GM23248 (cell line): Measurements from ENCODE around the gene MTCL1.

ENCODE experiments used
- EZH2 ChIP-seq: fragments of 200-600 bp; sonication (generic); IDR thresholded peaks from 2 replicates; pipeline ENCODE4 v1.6.1; 2018; ENCODE audit warnings: antibody characterized with exemption, mild to moderate bottlenecking; ENCODE audit not compliant: insufficient read depth, poor library complexity, severe bottlenecking
- EZH2phosphoT487 ChIP-seq: fragments of 200-600 bp; sonication (generic); IDR thresholded peaks from 2 replicates; pipeline ENCODE4 v1.6.1; 2018; ENCODE audit warnings: antibody characterized with exemption, moderate library complexity, mild to moderate bottlenecking, low read depth; ENCODE audit not compliant: insufficient read depth

- no peak for TF ChIP-seq EZH2
- no peak for TF ChIP-seq EZH2phosphoT487
Measured at GRCh38 chr18:8795586-8796325, 90.4 kb downstream of the MTCL1 start.
